HepG2 (cell line): ENCODE results near the gene HSP90AB1. TPM values are rescaled to one million over a fixed set of nuclear protein-coding genes. Genes with fewer than 3 reads are reported as not detected.

Experiments
- CHCHD3 ChIP-seq: sonication (generic); formaldehyde crosslinking; IDR thresholded peaks from 2 replicates; pipeline ENCODE4 v1.8.0; 2022; ENCODE audit warnings: mild to moderate bottlenecking, missing genetic modification reagents, moderate library complexity
- HES4 ChIP-seq: sonication (generic); formaldehyde crosslinking; IDR thresholded peaks from 2 replicates; pipeline ENCODE4 v1.9.0; 2021; ENCODE audit warnings: mild to moderate bottlenecking, missing genetic modification reagents, borderline replicate concordance
- HHEX ChIP-seq: IDR thresholded peaks from 2 replicates; pipeline ENCODE4 v1.6.1; 2016; ENCODE audit warnings: control low read depth
- HOXA9 ChIP-seq: sonication (generic); formaldehyde crosslinking; IDR thresholded peaks from 2 replicates; pipeline ENCODE4 v1.8.1; 2022; ENCODE audit warnings: missing genetic modification reagents, mild to moderate bottlenecking, moderate library complexity, borderline replicate concordance
- IRX3 ChIP-seq: sonication (generic); formaldehyde crosslinking; IDR thresholded peaks from 2 replicates; pipeline ENCODE4 v1.8.1; 2023; ENCODE audit warnings: mild to moderate bottlenecking, low read depth, missing genetic modification reagents, borderline replicate concordance
- JUN ChIP-seq: sonication (generic); formaldehyde crosslinking; IDR thresholded peaks from 2 replicates; pipeline ENCODE4 v1.4.0; 2020; ENCODE audit warnings: mild to moderate bottlenecking, missing genetic modification reagents
- KDM4B ChIP-seq: sonication (generic); formaldehyde crosslinking; IDR thresholded peaks from 2 replicates; pipeline ENCODE4 v1.4.0; 2020; ENCODE audit warnings: missing genetic modification reagents
- MED1 ChIP-seq: sonication (generic); formaldehyde crosslinking; IDR thresholded peaks from 2 replicates; pipeline ENCODE4 v1.4.0; 2020; ENCODE audit warnings: missing genetic modification reagents
- NFKB2 ChIP-seq: sonication (generic); formaldehyde crosslinking; IDR thresholded peaks from 2 replicates; pipeline ENCODE4 v1.4.0; 2020; ENCODE audit warnings: missing genetic modification reagents, borderline replicate concordance
- NR2C2 ChIP-seq: sonication (generic); formaldehyde crosslinking; IDR thresholded peaks from 2 replicates; pipeline ENCODE4 v1.4.0; 2020; ENCODE audit warnings: missing genetic modification reagents, mild to moderate bottlenecking, moderate library complexity, borderline replicate concordance
- PAWR ChIP-seq: sonication (generic); formaldehyde crosslinking; IDR thresholded peaks from 2 replicates; pipeline ENCODE4 v1.4.0; 2020; ENCODE audit warnings: missing genetic modification reagents, mild to moderate bottlenecking, borderline replicate concordance
- PRPF4 ChIP-seq: fragments of 200-400 bp; formaldehyde crosslinking; IDR thresholded peaks from 2 replicates; pipeline ENCODE4 v1.6.1; 2016; ENCODE audit warnings: low read length, low read depth; ENCODE audit not compliant: poor library complexity, severe bottlenecking
- SP4 ChIP-seq: sonication (generic); formaldehyde crosslinking; IDR thresholded peaks from 2 replicates; pipeline ENCODE4 v1.8.1; 2023; ENCODE audit warnings: mild to moderate bottlenecking, missing genetic modification reagents
- STAG1 ChIP-seq: sonication (generic); formaldehyde crosslinking; IDR thresholded peaks from 2 replicates; pipeline ENCODE4 v1.4.0; 2020; ENCODE audit warnings: missing genetic modification reagents
- TOPORS ChIP-seq: sonication (generic); formaldehyde crosslinking; IDR thresholded peaks from 2 replicates; pipeline ENCODE4 v1.8.0; 2023; ENCODE audit warnings: mild to moderate bottlenecking, missing genetic modification reagents
- ZBTB20 ChIP-seq: sonication (generic); formaldehyde crosslinking; IDR thresholded peaks from 2 replicates; pipeline ENCODE4 v1.8.1; 2023; ENCODE audit warnings: missing genetic modification reagents, low read depth, mild to moderate bottlenecking, borderline replicate concordance
- ZNF12 ChIP-seq: sonication (generic); formaldehyde crosslinking; IDR thresholded peaks from 2 replicates; pipeline ENCODE4 v1.5.0; 2020; ENCODE audit warnings: missing genetic modification reagents
- ZNF3 ChIP-seq: IDR thresholded peaks from 2 replicates; pipeline ENCODE4 v1.7.0; 2017; ENCODE audit warnings: inconsistent platforms
- ZNF30 ChIP-seq: sonication (generic); formaldehyde crosslinking; IDR thresholded peaks from 2 replicates; pipeline ENCODE4 v1.5.0; 2020; ENCODE audit warnings: mild to moderate bottlenecking, missing genetic modification reagents
- ZNF329 ChIP-seq: sonication (generic); formaldehyde crosslinking; IDR thresholded peaks from 2 replicates; pipeline ENCODE4 v1.9.0; 2021; ENCODE audit warnings: low read depth, mild to moderate bottlenecking, missing genetic modification reagents
- ZNF556 ChIP-seq: sonication (generic); formaldehyde crosslinking; IDR thresholded peaks from 2 replicates; pipeline ENCODE4 v1.4.0; 2020; ENCODE audit warnings: mild to moderate bottlenecking, missing genetic modification reagents, borderline replicate concordance
- ZNF782 ChIP-seq: sonication (generic); formaldehyde crosslinking; IDR thresholded peaks from 2 replicates; pipeline ENCODE4 v1.4.0; 2020; ENCODE audit warnings: missing genetic modification reagents, mild to moderate bottlenecking, borderline replicate concordance
- ZSCAN30 ChIP-seq: sonication (generic); formaldehyde crosslinking; IDR thresholded peaks from 2 replicates; pipeline ENCODE4 v1.5.0; 2020; ENCODE audit warnings: mild to moderate bottlenecking, missing genetic modification reagents
- polyA plus RNA-seq, 8 experiments: library from polyadenylated mRNA; depleted of rRNA in 3 of 8; stranded (reverse) in 7 of 8; unstranded in 1 of 8; fragments of >200 nt; fragmentation: Illumina TruSeq in 4 of 8; extraction: Trizol in 4 of 8; gene quantifications; 2 replicates each; pipeline versions ENCODE4 v1.2.1 to v1.2.3, GENCODE V29; 2011 to 2016; ENCODE audit warnings: low read depth in 4 of 8, missing spikeins in 1 of 8, mixed read lengths in 1 of 8; ENCODE audit not compliant: insufficient read depth in 1 of 8
- total RNA-seq, 5 experiments: library from RNA; depleted of rRNA; stranded (reverse); fragments of >200 nt; fragmentation: Illumina TruSeq; extraction: Trizol; gene quantifications; 2 replicates each; pipeline ENCODE4 v1.2.3, GENCODE V29; 2016; ENCODE audit warnings: low read depth in 1 of 5
- TF ChIP-seq, protein P1 (sequence below): sonication (generic); formaldehyde crosslinking; IDR thresholded peaks from 2 replicates; pipeline ENCODE4 v1.4.0; 2020; ENCODE audit warnings: missing genetic modification reagents, borderline replicate concordance
- TF ChIP-seq, protein P2 (sequence below): IDR thresholded peaks from 2 replicates; pipeline ENCODE4 v1.6.1; 2016; ENCODE audit warnings: low read depth, borderline replicate concordance
- TF ChIP-seq, protein P3 (sequence below): sonication (generic); formaldehyde crosslinking; IDR thresholded peaks from 2 replicates; pipeline ENCODE4 v1.5.0; 2020; ENCODE audit warnings: mild to moderate bottlenecking, missing genetic modification reagents, borderline replicate concordance

Gene HSP90AB1
- total and polyA plus RNA-seq, 2 of the 13 experiments (the other 11 are each of a cell fraction or from before 2014, with no cell fraction given) = 1,325 to 1,472 TPM

DNA sequence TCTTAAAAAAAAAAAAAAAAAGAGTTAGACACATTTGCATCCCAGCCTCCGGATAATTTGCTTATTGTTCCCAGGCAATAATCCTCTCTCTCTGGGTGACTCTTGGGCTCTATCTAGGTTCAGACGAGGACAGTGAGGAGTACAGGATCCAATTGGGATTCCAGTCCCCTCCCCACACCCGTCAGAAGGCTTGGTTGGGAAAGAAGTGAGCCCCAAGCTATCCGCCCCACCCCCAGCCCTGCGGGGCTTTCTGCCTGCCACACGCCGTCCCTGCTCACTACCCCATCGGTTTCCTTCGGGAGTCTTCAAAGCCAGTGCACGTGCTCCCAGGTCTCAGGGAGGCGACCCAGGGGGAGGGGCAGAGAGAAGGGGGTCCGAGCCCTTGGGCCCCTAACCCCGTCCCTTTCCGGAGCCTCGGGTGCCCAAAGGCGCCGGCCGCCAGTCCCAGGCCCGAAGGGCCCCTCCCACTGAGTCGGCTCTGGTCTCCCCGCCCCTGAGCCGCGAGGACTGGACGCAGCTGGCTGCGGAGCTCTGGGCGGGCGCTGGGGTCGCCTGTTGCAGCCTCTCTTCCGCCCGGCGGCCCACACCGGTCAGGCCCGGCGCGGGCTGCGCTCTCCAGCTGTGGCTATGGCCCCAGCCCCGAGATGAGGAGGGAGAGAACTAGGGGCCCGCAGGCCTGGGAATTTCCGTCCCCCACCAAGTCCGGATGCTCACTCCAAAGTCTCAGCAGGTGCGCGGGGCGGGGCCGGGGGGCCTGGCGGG lies 27.7 kb upstream of the HSP90AB1 start (continued):
- TF ChIP-seq ZNF30 (CRISPR knock-in tag) (no peak), ZNF12 (CRISPR knock-in tag) (no peak), PAWR (no peak), HHEX (CRISPR knock-in tag) (0 out of 2 replicates have a peak, but pooled peaks have one; percentile 14), ZNF782 (CRISPR knock-in tag) (peak; percentile 47; the same call in 1 of the 2 replicates), MED1 (CRISPR knock-in tag) (peak; percentile 69), JUN (CRISPR knock-in tag) (no peak), STAG1 (CRISPR knock-in tag) (no peak), PRPF4 (no peak), ZSCAN30 (no peak), ZBTB20 (CRISPR knock-in tag) (no peak; the same call in 1 of the 2 replicates), ZNF3 (CRISPR knock-in tag) (no peak), NR2C2 (no peak), NFKB2 (peak; percentile 69; the same call in 1 of the 2 replicates), ZNF329 (CRISPR knock-in tag) (0 out of 2 replicates have a peak, but pooled peaks have one; percentile 53), TOPORS (CRISPR knock-in tag) (no peak), HES4 (no peak), IRX3 (CRISPR knock-in tag) (no peak), ZNF556 (peak; percentile 89; the same call in 1 of the 2 replicates), KDM4B (CRISPR knock-in tag) (no peak; the same call in 1 of the 2 replicates), CHCHD3 (CRISPR knock-in tag) (peak; percentile 75; the same call in 1 of the 2 replicates), HOXA9 (CRISPR knock-in tag) (no peak), SP4 (CRISPR knock-in tag) (peak; percentile 71)
- TF ChIP-seq, protein P1, sequence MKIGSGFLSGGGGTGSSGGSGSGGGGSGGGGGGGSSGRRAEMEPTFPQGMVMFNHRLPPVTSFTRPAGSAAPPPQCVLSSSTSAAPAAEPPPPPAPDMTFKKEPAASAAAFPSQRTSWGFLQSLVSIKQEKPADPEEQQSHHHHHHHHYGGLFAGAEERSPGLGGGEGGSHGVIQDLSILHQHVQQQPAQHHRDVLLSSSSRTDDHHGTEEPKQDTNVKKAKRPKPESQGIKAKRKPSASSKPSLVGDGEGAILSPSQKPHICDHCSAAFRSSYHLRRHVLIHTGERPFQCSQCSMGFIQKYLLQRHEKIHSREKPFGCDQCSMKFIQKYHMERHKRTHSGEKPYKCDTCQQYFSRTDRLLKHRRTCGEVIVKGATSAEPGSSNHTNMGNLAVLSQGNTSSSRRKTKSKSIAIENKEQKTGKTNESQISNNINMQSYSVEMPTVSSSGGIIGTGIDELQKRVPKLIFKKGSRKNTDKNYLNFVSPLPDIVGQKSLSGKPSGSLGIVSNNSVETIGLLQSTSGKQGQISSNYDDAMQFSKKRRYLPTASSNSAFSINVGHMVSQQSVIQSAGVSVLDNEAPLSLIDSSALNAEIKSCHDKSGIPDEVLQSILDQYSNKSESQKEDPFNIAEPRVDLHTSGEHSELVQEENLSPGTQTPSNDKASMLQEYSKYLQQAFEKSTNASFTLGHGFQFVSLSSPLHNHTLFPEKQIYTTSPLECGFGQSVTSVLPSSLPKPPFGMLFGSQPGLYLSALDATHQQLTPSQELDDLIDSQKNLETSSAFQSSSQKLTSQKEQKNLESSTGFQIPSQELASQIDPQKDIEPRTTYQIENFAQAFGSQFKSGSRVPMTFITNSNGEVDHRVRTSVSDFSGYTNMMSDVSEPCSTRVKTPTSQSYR (CRISPR knock-in tag) = peak; percentile 83
- TF ChIP-seq, protein P2, sequence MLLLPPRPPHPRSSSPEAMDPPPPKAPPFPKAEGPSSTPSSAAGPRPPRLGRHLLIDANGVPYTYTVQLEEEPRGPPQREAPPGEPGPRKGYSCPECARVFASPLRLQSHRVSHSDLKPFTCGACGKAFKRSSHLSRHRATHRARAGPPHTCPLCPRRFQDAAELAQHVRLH (CRISPR knock-in tag) = peak; percentile 60; the same call in 1 of the 2 replicates
- TF ChIP-seq, protein P3, sequence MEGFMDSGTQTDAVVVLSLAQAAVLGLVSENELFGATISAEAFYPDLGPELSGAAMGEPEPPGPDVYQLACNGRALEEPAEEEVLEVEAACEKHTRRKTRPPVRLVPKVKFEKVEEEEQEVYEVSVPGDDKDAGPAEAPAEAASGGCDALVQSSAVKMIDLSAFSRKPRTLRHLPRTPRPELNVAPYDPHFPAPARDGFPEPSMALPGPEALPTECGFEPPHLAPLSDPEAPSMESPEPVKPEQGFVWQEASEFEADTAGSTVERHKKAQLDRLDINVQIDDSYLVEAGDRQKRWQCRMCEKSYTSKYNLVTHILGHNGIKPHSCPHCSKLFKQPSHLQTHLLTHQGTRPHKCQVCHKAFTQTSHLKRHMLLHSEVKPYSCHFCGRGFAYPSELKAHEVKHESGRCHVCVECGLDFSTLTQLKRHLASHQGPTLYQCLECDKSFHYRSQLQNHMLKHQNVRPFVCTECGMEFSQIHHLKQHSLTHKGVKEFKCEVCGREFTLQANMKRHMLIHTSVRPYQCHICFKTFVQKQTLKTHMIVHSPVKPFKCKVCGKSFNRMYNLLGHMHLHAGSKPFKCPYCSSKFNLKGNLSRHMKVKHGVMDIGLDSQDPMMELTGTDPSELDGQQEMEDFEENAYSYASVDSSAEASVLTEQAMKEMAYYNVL (CRISPR knock-in tag) = peak; percentile 51; the same call in 1 of the 2 replicates
